Mesendoderm (in vitro differentiated cells): ENCODE measurements around the gene SLC43A3.
"Not testable (repeated sequence)": the region's sequence is repeated elsewhere in the genome, so short reads cannot be mapped to it uniquely, and the experiment has no call there.

ENCODE experiments used
- DNase-seq: peaks from one replicate; pipeline ENCODE4 v3.0.0; 2013
- H2AK5ac ChIP-seq: 2 replicates; pipeline ENCODE4 v1.6.1; 2013; ENCODE audit warnings: low read length, inconsistent platforms
- H2BK120ac ChIP-seq: 2 replicates; pipeline ENCODE4 v1.6.1; 2013; ENCODE audit warnings: low read depth, mild to moderate bottlenecking, low read length, moderate library complexity, mixed read lengths
- H2BK15ac ChIP-seq: replicated peaks from 2 replicates; pipeline ENCODE4 v1.6.1; 2013; ENCODE audit warnings: low read depth, mild to moderate bottlenecking, moderate library complexity
- H2BK5ac ChIP-seq: 2 replicates; pipeline ENCODE4 v1.6.1; 2013; ENCODE audit warnings: low read length, inconsistent platforms
- H3K18ac ChIP-seq: 2 replicates; pipeline ENCODE4 v1.6.1; 2013; ENCODE audit warnings: mild to moderate bottlenecking, low read length, mixed read lengths
- H3K23ac ChIP-seq: one replicate; pipeline ENCODE4 v1.6.1; 2013; ENCODE audit warnings: low read length
- H3K27ac ChIP-seq: 2 replicates; pipeline ENCODE4 v1.5.1; 2013; ENCODE audit warnings: low read depth, mild to moderate bottlenecking, inconsistent platforms, low read length, moderate library complexity
- H3K27me3 ChIP-seq: 2 replicates; pipeline ENCODE4 v1.6.1; 2013; ENCODE audit warnings: low read length, control low read depth, mild to moderate bottlenecking, inconsistent platforms; ENCODE audit not compliant: insufficient read depth, poor library complexity
- H3K36me3 ChIP-seq: 2 replicates; pipeline ENCODE4 v1.6.1; 2013; ENCODE audit warnings: low read length, inconsistent platforms; ENCODE audit not compliant: control insufficient read depth, insufficient read depth
- H3K4ac ChIP-seq: one replicate; pipeline ENCODE4 v1.6.1; 2013; ENCODE audit warnings: low read depth, mild to moderate bottlenecking, low read length, moderate library complexity
- H3K4me1 ChIP-seq: 2 replicates; pipeline ENCODE4 v1.6.1; 2013; ENCODE audit warnings: low read depth, low read length, inconsistent platforms; ENCODE audit not compliant: control insufficient read depth
- H3K4me2 ChIP-seq: 2 replicates; pipeline ENCODE4 v1.6.1; 2013; ENCODE audit warnings: low read length
- H3K4me3 ChIP-seq: 2 replicates; pipeline ENCODE4 v1.5.1; 2013; ENCODE audit warnings: mild to moderate bottlenecking, low read length
- H3K56ac ChIP-seq: one replicate; pipeline ENCODE4 v1.6.1; 2013; ENCODE audit warnings: low read length
- H3K79me1 ChIP-seq: 2 replicates; pipeline ENCODE4 v1.6.1; 2013; ENCODE audit warnings: low read length, inconsistent platforms
- H3K79me2 ChIP-seq: 2 replicates; pipeline ENCODE4 v1.6.1; 2013; ENCODE audit warnings: mild to moderate bottlenecking, low read length; ENCODE audit not compliant: control insufficient read depth, insufficient read depth
- H3K9ac ChIP-seq: 2 replicates; pipeline ENCODE4 v1.6.1; 2013; ENCODE audit warnings: low read length, inconsistent platforms
- H4K5ac ChIP-seq: one replicate; pipeline ENCODE4 v1.6.1; 2013; ENCODE audit warnings: low read length
- H4K8ac ChIP-seq: one replicate; pipeline ENCODE4 v1.6.1; 2013; ENCODE audit warnings: low read depth, mild to moderate bottlenecking, control low read depth, low read length, moderate library complexity
- WGBS: extraction: QIAGEN DNeasy Blood & Tissue Kit; methylation state at CpG from one replicate; pipeline ENCODE4 v1.1.7; 2013; ENCODE audit warnings: low lambda C conversion rate, missing lambda C conversion rate; ENCODE audit not compliant: insufficient coverage; ENCODE audit errors: extremely low coverage; 5-methylcytosine and 5-hydroxymethylcytosine counted together

Gene SLC43A3

GRCh38 chr11:57446055-57446454 lies 19.1 kb upstream of the SLC43A3 start:
- Histone ChIP-seq H2AK5ac (no peak overlapping the region), H3K79me2 (no peaks in the 10 kb centered on the region), H3K18ac (no peak overlapping the region), H4K5ac (no peak overlapping the region), H3K27me3 (peaks cover under 1% of the 10 kb centered on the region), H3K23ac (no peak overlapping the region), H2BK15ac (no peak overlapping the region), H3K4ac (no peak overlapping the region), H3K27ac (no peak overlapping the region), H3K4me3 (no peak overlapping the region), H2BK120ac (no peak overlapping the region), H3K79me1 (no peaks in the 10 kb centered on the region), H2BK5ac (no peak overlapping the region), H3K56ac (no peak overlapping the region), H3K4me2 (no peak overlapping the region), H3K36me3 (no peaks in the 10 kb centered on the region), H3K9ac (no peak overlapping the region), H4K8ac (no peak overlapping the region), H3K4me1 (no peaks in the 10 kb centered on the region)
- no peak for DNase-seq
- WGBS: no CpG with 5 or more reads among the region's 1 CpG

DNA sequence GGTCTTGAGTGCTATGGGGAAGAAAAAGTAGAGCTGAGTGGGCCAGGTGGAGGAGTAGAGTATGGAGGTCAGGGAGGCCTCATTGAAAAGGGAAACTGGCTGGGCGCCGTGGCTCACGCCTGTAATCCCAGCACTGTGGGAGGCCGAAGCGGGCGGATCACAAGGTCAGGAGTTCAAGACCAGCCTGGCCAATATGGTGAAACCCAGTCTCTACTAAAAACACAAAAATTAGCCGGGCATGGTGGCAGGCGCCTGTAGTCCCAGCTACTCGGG lies 18.1 kb upstream of the SLC43A3 start:
- DNase-seq, H3K27ac ChIP-seq, H3K23ac ChIP-seq, H3K27me3 ChIP-seq, H3K4ac ChIP-seq, H4K8ac ChIP-seq, H2BK120ac ChIP-seq, H3K4me1 ChIP-seq, H3K4me2 ChIP-seq, H2BK5ac ChIP-seq, H4K5ac ChIP-seq, H3K9ac ChIP-seq, H3K56ac ChIP-seq, H3K79me2 ChIP-seq, H3K18ac ChIP-seq, H3K36me3 ChIP-seq, H3K4me3 ChIP-seq, H2BK15ac ChIP-seq, H2AK5ac ChIP-seq, H3K79me1 ChIP-seq: not testable (repeated sequence)
- WGBS: no CpG with 5 or more reads among the region's 9 CpGs

DNA sequence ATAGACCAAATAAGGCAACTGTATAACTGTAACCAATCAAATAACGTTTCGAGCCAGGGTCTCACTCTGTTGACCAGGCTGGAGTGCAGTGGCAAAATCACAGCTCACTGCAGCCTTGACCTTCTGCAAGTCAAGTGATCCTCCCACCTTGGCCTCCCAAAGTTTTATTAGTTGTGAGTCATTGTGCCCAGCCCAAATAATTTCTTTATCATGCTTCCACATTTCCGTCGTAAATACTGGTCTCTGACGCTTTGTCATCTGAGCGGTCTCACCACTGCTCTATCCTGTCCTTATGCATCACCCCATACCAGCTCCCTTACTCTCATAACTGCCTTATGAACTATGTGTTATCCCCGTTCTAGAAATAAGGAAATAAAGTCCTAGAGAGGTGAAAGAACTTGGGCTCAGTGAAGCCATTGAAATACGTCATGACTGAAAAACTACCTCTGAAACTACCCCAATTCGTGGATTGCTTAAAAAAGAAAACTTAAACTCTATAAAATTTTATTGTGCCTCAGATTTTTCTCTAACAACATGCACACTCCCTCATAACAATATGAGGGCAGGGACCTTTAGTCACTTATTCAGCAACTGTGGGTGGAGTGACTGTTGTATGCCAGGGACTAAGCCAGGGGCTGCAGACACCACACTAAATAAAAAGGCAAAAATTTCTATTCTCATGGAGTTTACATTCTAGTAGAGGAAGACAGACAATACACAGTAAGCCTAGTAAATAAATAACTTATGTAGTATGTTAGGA lies 17.6 kb upstream of the SLC43A3 start:
- H3K18ac ChIP-seq: no peak overlapping the region
- no peak overlapping the region for H3K4me2 ChIP-seq
- H3K9ac ChIP-seq: no peak overlapping the region
- H2BK15ac ChIP-seq: no peak overlapping the region
- no peak overlapping the region for H3K27ac ChIP-seq
- DNase-seq: no peak
- no peak overlapping the region for H2BK5ac ChIP-seq
- no peaks in the 10 kb centered on the region for H3K79me2 ChIP-seq
- no CpG with 5 or more reads among the region's 9 CpGs for WGBS
- H3K56ac ChIP-seq: no peak overlapping the region
- H2AK5ac ChIP-seq: no peak overlapping the region
- H3K23ac ChIP-seq: no peak overlapping the region
- no peaks in the 10 kb centered on the region for H3K36me3 ChIP-seq
- no peak overlapping the region for H2BK120ac ChIP-seq
- H4K5ac ChIP-seq: no peak overlapping the region
- no peak overlapping the region for H3K4ac ChIP-seq
- H3K27me3 ChIP-seq: peaks cover 2% of the 10 kb centered on the region
- H3K4me3 ChIP-seq: no peak overlapping the region
- H3K79me1 ChIP-seq: no peaks in the 10 kb centered on the region
- H4K8ac ChIP-seq: no peak overlapping the region
- no peaks in the 10 kb centered on the region for H3K4me1 ChIP-seq

DNA sequence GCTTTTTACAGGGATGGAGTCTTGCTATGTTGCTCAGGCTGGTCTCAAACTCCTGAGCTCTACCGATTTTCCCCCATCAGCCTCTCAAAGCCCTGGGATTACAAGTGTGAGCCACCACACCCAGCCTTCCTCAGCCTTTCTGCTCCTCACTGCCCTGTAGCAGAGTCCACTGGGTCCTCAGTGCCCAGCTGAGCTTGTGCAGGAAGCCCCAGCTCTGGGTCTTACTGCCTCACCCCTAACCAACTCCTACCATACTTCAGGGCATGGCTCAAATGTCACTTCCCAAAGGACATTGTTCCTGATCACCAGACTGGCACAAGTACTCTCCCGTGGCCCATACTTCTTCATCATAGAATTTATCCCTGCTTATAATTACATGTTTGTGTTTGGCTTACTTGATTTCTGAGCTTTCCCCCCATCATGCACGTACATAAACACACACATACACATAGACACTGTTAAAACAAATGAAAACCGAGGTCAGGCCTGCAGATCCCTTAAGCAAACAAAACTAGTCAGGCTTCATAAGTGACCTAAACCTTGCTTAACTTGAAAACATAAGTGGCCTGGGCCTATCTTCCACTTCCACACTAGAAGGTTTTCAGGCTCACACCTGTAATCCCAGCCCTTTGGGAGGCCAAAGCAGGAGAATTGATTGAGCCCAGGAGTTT lies 14.0 kb upstream of the SLC43A3 start:
- H2BK15ac ChIP-seq: no peak overlapping the region
- H3K4ac ChIP-seq: no peak overlapping the region
- no CpG with 5 or more reads among the region's 4 CpGs for WGBS
- H3K4me1 ChIP-seq: no peaks in the 10 kb centered on the region
- H3K4me2 ChIP-seq: no peak overlapping the region
- H3K36me3 ChIP-seq: no peaks in the 10 kb centered on the region
- H3K27ac ChIP-seq: no peak overlapping the region
- H3K4me3 ChIP-seq: no peak overlapping the region
- H2AK5ac ChIP-seq: no peak overlapping the region
- no peak overlapping the region for H3K56ac ChIP-seq
- no peak for DNase-seq
- no peak overlapping the region for H4K5ac ChIP-seq
- H2BK5ac ChIP-seq: no peak overlapping the region
- peaks cover 2% of the 10 kb centered on the region for H3K27me3 ChIP-seq
- no peaks in the 10 kb centered on the region for H3K79me2 ChIP-seq
- H3K18ac ChIP-seq: no peak overlapping the region
- H4K8ac ChIP-seq: no peak overlapping the region
- H3K9ac ChIP-seq: no peak overlapping the region
- H3K23ac ChIP-seq: no peak overlapping the region
- no peak overlapping the region for H2BK120ac ChIP-seq
- H3K79me1 ChIP-seq: no peaks in the 10 kb centered on the region

DNA sequence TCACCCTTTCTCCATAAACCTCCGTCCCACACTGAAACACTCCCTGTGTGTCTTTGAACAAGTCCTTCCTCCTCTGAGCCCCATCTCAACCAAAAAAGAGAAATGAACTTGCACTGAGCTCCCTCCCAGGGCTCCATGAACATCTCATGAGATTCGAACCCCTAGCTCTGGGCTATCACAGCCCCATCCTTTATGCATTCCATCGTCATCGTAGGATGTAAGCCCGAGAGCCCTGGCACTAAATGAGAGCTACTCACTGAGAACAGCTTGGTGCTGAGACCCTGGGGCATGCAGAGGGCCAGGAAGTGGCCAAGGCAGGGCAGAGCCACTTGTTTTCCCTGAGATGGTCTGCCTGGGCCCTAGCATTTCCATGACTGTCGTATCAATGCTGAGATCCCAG lies 12.9 kb upstream of the SLC43A3 start:
- H3K9ac ChIP-seq: no peak overlapping the region
- no peak overlapping the region for H3K4me3 ChIP-seq
- no peak overlapping the region for H3K4ac ChIP-seq
- no peak overlapping the region for H2AK5ac ChIP-seq
- H3K18ac ChIP-seq: no peak overlapping the region
- no CpG with 5 or more reads among the region's 6 CpGs for WGBS
- H4K5ac ChIP-seq: no peak overlapping the region
- no peaks in the 10 kb centered on the region for H3K79me2 ChIP-seq
- no peak overlapping the region for H3K23ac ChIP-seq
- H3K27me3 ChIP-seq: peaks cover 2% of the 10 kb centered on the region
- H3K4me2 ChIP-seq: no peak overlapping the region
- no peak overlapping the region for H2BK5ac ChIP-seq
- no peak overlapping the region for H3K56ac ChIP-seq
- H2BK15ac ChIP-seq: no peak overlapping the region
- H3K36me3 ChIP-seq: no peaks in the 10 kb centered on the region
- H3K4me1 ChIP-seq: no peaks in the 10 kb centered on the region
- no peaks in the 10 kb centered on the region for H3K79me1 ChIP-seq
- H4K8ac ChIP-seq: no peak overlapping the region
- no peak overlapping the region for H3K27ac ChIP-seq
- no peak overlapping the region for H2BK120ac ChIP-seq
- DNase-seq: no peak
